Mammary epithelial cell (primary cell): Measurements from ENCODE around the gene NOL11.

Experiments
- EZH2 ChIP-seq: IDR thresholded peaks from 2 replicates; pipeline ENCODE4 v1.6.1; 2012; ENCODE audit warnings: low read length, inconsistent platforms, borderline replicate concordance
- TF ChIP-seq, protein P1 (sequence below), 2 donors: IDR thresholded peaks in 1 of 2; conservative IDR thresholded peaks in 1 of 2; 2 replicates each; pipeline ENCODE4 v1.5.1; 2011 to 2012; ENCODE audit warnings: inconsistent platforms in 2 of 2, low read length in 2 of 2, mild to moderate bottlenecking in 2 of 2, control low read depth in 1 of 2, low read depth in 1 of 2; ENCODE audit not compliant: insufficient read depth in 1 of 2; ENCODE audit errors: extremely low read depth in 1 of 2

GRCh38 chr17:67707442-67707841 is 10.3 kb upstream of the NOL11 start:
- TF ChIP-seq, protein P1, sequence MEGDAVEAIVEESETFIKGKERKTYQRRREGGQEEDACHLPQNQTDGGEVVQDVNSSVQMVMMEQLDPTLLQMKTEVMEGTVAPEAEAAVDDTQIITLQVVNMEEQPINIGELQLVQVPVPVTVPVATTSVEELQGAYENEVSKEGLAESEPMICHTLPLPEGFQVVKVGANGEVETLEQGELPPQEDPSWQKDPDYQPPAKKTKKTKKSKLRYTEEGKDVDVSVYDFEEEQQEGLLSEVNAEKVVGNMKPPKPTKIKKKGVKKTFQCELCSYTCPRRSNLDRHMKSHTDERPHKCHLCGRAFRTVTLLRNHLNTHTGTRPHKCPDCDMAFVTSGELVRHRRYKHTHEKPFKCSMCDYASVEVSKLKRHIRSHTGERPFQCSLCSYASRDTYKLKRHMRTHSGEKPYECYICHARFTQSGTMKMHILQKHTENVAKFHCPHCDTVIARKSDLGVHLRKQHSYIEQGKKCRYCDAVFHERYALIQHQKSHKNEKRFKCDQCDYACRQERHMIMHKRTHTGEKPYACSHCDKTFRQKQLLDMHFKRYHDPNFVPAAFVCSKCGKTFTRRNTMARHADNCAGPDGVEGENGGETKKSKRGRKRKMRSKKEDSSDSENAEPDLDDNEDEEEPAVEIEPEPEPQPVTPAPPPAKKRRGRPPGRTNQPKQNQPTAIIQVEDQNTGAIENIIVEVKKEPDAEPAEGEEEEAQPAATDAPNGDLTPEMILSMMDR (conservative IDR thresholded peaks at IDR 0.05 in 1 of 2, IDR thresholded peaks at IDR 0.05 in 1 of 2; ENCODE audit: extremely low read depth in 1 of 2, insufficient read depth in 1 of 2, low read depth in 1 of 2, low read length in 2 of 2), result no peak
- no peak for TF ChIP-seq EZH2
